ENCODE data around the gene EIF1AX.
"Not testable (repeated sequence)": the region's sequence is repeated elsewhere in the genome, so short reads cannot be mapped to it uniquely, and the experiment has no call there.

The EIF1AX gene

DNA sequence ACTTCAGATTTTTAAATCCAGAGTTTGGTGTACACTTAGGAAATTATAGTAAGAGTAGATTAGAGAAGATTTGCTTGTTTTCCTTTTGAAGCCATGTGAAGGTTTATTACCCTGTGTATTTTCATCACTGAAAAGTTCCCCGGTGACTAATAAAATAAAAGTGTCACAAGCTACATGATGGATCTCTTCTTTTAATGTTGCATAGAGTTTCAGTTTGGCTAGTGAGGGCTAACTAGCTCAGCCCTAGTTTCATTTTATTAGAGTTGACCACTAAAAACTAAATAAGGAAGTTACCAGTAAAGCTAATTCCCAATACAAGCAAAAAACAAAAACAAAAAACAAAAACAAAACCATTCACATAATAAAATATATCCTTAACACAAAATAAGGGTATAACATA lies 14.8 kb downstream of the EIF1AX start:
- not testable (repeated sequence) for DNase-seq (ENCODE audit: low read depth)

DNA sequence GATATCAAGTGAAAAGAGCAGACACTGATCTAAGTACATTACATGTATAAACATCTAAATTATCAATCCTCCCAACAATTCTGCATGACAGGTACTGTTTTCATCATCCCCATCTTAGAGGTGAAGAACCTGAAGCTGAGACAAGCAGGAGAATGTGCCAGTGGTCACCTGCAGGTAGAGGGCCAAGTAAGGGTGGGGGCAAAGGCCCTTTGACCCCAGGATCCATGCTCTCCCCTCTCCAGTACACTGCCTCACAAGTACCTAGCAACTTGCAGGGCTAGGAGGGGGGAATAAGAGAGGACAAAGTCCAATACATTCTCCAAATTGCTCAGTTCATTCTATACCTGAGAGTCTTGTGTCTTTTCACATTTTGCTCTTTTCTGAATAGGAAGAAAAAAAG lies 16.7 kb downstream of the EIF1AX start:
- no peak for DNase-seq (ENCODE audit: low read depth)

DNA sequence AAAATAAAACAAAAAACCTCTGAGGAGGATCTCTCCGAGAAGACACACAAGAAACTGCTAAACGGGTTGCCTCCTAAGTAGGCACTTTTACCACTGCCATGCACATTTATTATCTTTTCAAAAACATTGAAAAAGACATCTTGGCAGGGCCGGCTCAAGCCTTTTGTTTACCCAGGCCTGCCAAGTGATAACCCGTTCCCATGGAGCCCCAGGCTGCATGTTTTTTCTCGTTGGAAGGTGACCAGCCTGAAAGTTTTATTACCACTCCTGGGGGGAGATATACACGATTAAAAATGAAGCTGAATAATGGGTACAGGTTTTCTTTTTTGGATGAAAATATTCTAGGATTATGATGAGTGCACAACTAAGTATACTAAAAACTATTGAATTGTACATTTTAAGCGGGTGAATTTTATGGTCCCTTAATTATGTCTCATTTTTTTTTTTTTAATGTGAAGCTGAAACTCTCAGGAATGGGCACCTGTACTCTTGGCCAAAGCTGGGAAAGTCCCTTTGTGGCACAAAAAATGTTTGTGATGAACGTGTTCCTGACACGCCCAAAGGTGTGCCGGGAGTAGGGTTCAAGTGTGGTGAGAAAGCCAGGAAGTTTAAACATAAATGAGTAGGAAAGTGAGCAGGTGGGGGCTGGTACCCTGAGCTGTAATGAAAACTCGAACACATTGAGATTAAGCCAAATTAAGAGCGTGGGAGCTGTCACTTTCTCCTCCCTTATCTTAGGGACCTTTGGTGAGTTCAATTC lies 23.4 kb downstream of the EIF1AX start:
- no peak for DNase-seq (ENCODE audit: low read depth)

DNA sequence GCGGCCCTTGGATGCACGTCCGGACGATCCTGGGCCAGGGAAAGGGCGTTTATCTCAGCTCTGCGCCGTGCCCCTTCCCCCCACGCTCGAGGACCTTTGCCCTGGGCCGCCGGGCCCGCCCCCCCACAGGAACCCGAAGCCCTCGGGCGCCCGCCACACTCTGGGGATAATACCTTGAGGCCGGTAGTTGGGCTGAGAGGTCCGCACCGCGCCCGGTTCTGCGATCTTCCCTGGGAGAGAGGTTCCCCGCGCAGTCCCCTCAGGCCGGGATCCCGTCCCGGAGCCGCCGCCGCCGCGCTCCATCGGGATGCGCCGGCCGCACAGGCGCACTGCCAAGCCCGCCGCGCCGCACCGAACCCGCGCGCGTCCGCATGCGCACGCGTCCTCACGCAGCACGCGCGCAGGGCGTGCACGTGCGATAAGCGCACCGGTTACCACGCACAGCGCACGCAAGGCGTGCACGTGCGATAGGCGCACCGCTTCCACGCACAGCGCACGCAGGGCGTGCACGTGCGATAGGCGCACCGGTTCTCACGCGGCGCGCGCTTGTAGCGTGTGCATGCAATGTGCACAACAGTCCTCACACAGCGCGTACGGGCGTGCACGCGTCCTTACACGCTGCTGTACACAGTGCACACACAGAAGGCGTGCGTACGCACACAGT lies 24.9 kb downstream of the EIF1AX start, which contains the start of gene MAP7D2:
Gene MAP7D2 (minus strand): TSS at position 331 of the 664 bp plus-strand sequence. CDS start 28 bp downstream, at position 303.
- DNase-seq (ENCODE audit: low read depth): no peak

DNA sequence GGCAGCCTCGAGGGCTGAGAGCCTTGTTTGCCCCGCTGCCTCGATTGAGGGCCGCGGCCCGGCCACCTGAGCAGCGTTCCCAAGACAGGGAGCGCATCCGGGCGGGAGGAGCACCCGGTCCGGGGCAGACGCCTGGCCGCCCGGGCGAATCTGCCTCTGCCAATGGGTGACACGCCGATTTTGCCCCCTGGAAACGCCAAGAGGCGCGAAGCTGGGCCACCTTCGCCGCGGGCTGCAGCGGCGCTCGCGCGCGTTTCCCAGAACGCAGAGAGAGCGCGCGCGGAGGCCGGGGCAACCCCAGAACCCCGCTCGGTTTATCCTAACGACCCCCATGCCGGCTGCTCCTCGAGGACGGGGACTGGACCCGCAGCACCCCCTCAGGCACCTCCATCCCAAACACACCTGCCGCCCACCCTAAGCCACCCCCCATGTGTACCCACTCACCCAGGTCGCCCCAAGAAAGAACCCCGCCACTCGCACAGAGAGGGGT lies 25.5 kb downstream of the EIF1AX start:
- DNase-seq (ENCODE audit: low read depth): no peak

DNA sequence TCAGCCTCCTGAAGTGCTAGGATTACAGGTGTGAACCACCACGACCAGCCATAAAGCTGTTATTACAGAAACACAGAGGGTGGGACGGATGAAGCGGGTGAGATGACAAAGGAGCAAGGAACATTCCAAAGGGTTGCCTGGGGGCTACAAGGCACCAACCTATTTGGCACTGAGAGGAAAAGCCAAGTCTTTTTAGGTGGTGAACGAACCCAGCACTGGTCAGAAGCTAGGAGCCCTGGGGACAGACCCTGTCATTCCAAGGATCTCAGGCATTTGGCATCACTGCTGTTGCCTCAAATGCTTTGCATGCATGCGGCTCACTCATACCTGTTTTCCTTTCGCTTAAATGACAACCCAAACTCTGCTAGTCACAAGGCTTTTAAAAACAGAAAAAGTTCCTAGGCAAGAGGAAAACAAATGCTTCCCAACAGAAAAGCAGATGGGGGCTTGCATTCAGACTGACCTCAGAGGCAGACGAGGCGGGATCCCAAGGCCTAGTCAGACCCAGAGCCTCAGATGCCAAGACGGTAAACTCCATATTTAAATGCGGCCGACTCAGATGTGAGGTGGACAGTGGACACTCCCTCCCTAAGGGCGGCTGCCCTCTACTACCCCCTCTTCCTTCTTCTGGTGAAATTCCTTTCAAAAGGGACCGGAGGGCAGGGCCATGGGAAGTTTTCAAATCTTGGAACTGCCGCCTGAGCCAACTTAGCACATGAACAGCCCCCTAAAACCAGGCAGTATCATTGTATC lies 29.4 kb downstream of the EIF1AX start:
- no peak for DNase-seq (ENCODE audit: low read depth)

DNA sequence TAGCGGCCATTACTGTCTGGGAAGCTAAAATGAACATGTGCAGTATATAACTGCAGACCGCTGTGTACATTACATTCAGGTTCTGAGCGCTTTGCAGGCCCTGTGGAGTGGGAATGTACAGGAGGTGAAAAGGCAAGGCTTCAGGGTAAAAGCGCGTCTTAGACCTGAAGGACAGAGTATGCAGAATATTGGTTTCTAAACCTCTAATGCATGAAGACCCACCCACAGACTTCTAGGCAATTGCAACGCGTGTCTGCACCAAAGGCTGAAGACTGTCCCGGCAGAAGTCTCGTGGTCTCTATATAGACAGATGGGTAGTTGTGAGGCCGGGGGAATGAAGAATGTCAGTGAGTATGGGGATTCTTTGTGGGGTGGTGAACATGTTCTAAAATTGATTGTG lies 30.4 kb downstream of the EIF1AX start:
- no peak for DNase-seq (ENCODE audit: low read depth)

DNA sequence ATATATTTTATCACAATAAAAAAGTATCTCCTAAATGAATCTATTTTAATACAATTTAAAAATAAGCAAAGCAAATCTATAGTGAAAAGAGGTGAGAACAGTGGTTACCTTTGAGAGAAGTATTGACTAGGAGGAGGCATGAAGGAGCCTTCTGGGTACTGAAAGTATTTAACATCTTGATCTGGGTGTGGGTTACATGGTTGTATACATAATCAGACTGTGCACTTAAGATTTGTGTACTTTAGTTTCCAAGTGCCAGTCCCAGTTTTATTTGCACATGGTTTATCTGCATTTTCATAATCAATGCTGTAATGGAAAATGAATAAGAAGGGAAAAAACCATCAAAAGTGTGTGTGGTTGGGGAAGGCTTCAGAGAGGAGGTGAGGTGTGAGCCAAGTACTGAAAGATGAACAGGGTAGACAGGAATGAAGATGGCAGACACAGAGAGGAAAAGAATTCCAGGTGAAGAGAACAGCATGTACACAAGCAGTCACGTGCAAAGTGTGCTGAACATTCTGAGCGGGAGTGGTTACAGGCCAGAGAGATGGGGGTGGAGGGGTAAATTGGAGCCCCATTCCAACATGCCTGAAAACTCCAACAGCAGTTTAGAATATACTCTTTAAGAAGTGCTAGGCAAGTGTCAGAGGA lies 39.6 kb downstream of the EIF1AX start:
- no peak for DNase-seq (ENCODE audit: low read depth)

DNA sequence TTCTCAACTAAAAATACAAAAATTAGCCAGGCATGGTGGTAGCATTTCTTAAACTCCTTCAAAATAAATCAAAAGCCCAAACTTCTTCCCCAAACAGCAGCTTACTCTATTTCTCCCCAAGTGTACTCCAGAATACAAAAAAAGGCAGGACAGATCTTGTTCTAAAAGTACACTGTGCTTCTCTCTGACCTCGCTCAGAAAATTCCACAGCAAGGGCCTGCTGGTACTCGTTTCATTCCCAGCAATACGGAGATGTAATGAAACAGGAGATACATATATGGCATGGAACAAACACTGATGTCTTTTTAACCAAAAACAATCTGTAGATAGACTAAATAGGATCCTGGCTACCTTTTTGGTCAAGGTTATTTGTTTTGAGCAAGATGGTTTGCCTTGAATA lies 50.1 kb downstream of the EIF1AX start:
- DNase-seq (ENCODE audit: low read depth): no peak

DNA sequence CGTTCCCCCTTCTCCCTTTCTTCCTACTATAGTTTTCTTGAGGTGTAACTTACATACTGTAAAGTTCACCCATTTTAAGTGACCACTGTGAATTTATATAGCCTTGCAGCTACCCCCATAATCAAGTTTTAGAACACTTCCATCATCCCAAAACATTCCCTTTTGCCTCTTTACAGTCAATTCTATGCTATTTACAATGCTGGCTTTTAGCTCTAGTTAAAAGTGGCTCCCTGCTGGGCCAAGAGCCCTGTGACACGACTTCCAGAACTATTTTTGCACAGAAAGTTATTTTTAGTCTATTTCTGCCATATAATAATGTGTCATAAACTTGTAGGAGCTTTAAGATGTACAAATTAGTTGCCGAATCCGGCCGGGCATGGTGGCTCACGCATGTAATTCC lies 51.8 kb downstream of the EIF1AX start:
- DNase-seq (ENCODE audit: low read depth): no peak

DNA sequence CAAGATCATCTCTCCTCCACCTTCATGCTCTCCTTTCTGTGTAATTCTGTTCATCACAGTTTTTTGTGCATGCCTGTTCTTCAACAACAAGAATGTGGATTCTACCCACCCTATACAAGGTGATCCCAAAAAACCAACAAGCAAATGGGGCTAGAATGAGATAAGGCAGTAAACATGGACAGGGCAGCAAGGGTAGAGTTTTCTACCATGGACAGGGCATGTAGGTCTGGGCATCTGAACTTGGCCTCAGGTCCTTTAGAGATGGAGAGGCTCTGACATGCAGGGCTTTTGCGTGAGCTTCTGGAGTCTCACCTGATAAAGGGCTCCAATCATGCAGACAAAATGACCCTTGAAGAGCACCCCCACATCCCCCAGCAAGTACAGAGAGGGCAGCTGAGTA lies 61.4 kb downstream of the EIF1AX start:
- no peak for DNase-seq (ENCODE audit: low read depth)
